Endothelial cell of umbilical vein (primary cell): ENCODE results near the gene CCSAP.

ENCODE experiments used
- CTCF ChIP-seq, 2 donors: IDR thresholded peaks; 1 replicate in 1 of 2; 2 replicates in 1 of 2; pipeline ENCODE4 v1.5.1; 2011; ENCODE audit warnings: low read length in 2 of 2, mild to moderate bottlenecking in 2 of 2, moderate library complexity in 2 of 2, control low read depth in 1 of 2, inconsistent platforms in 1 of 2, low read depth in 1 of 2; ENCODE audit not compliant: insufficient read depth in 1 of 2; ENCODE audit errors: extremely low read depth in 1 of 2
- EZH2 ChIP-seq: IDR thresholded peaks from 2 replicates; pipeline ENCODE4 v1.6.1; 2012; ENCODE audit warnings: borderline replicate concordance, low read depth, mild to moderate bottlenecking, moderate library complexity, low read length, inconsistent platforms; ENCODE audit not compliant: severe bottlenecking
- GATA2 ChIP-seq: IDR thresholded peaks from 2 replicates; pipeline ENCODE4 v1.7.0; 2011; ENCODE audit warnings: low read depth, mild to moderate bottlenecking, moderate library complexity, mixed read lengths, low read length; ENCODE audit not compliant: insufficient read length, insufficient read depth
- MYC ChIP-seq: IDR thresholded peaks from one replicate; pipeline ENCODE4 v1.6.1; 2011; ENCODE audit warnings: mild to moderate bottlenecking, low read depth, low read length
- POLR2A ChIP-seq: IDR thresholded peaks from 2 replicates; pipeline ENCODE4 v1.6.1; 2012; ENCODE audit warnings: low read depth, mild to moderate bottlenecking, control low read depth, low read length
- POLR2AphosphoS5 ChIP-seq: IDR thresholded peaks from 2 replicates; pipeline ENCODE4 v1.6.1; 2012; ENCODE audit warnings: low read depth, mild to moderate bottlenecking, control low read depth, low read length, moderate library complexity; ENCODE audit not compliant: insufficient read depth
- TF ChIP-seq, protein P1 (sequence below): IDR thresholded peaks from 2 replicates; pipeline ENCODE4 v1.6.1; 2011; ENCODE audit not compliant: insufficient read depth, insufficient read length

DNA sequence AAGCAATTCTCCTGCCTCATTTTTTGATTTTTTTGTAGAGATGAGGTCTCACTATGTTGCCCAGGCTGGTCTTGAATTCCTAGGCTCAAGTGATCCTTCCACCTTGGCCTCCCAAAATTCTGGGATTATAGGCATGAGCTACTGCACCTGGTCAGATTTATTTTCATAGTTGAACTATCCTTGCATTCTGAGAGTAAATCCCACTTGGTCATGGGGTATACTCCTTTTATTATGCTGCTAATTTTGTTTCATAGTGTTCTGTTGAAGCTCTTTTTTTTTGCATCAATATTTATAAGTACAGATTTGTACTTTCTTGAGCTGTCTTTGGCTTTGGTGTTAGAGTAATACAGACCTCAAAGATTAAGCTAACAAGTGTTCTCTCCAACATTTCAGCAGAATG is 12.8 kb upstream of the CCSAP start:
- TF ChIP-seq CTCF (IDR thresholded peaks at IDR 0.05; ENCODE audit: extremely low read depth in 1 of 2, insufficient read depth in 1 of 2, low read depth in 1 of 2, low read length in 2 of 2) (no peak), MYC (no peak), POLR2AphosphoS5 (no peak), POLR2A (no peak), GATA2 (no peak), EZH2 (no peak)
- TF ChIP-seq, protein P1, sequence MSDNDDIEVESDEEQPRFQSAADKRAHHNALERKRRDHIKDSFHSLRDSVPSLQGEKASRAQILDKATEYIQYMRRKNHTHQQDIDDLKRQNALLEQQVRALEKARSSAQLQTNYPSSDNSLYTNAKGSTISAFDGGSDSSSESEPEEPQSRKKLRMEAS: no peak
